HL-60 (cell line): ENCODE results near the gene CADM1.

Source experiments
- DNase-seq, 2 experiments: peaks; one replicate each; pipeline ENCODE4 v3.0.0-alpha.2; 2010 to 2020; ENCODE audit warnings: low read depth in 1 of 2, low spot score in 1 of 2
- H3K27ac ChIP-seq: fragments of 250-450 bp; sonication (Bioruptor Pico); replicated peaks from 2 replicates; pipeline ENCODE4 v1.5.1; 2020; ENCODE audit warnings: mild to moderate bottlenecking, moderate library complexity
- H3K27me3 ChIP-seq: fragments of 250-450 bp; sonication (Bioruptor Pico); 2 replicates; pipeline ENCODE4 v1.5.1; 2021; ENCODE audit warnings: mild to moderate bottlenecking, moderate library complexity; ENCODE audit not compliant: insufficient read depth, poor library complexity, severe bottlenecking
- H3K4me3 ChIP-seq: replicated peaks from 2 replicates; pipeline ENCODE4 v1.5.1; 2011; ENCODE audit warnings: mild to moderate bottlenecking, control low read depth, low read length; ENCODE audit not compliant: insufficient read depth
- GABPA ChIP-seq: IDR thresholded peaks from 2 replicates; pipeline ENCODE4 v1.6.1; 2012; ENCODE audit warnings: low read depth
- POLR2AphosphoS5 ChIP-seq: IDR thresholded peaks from 2 replicates; pipeline ENCODE4 v1.6.1; 2012; ENCODE audit warnings: low read depth
- SPI1 ChIP-seq: IDR thresholded peaks from 2 replicates; pipeline ENCODE4 v1.6.1; 2012; ENCODE audit warnings: low read depth, mild to moderate bottlenecking, borderline replicate concordance
- TF ChIP-seq, protein P1 (sequence below): IDR thresholded peaks from one replicate; pipeline ENCODE4 v1.5.1; 2011; ENCODE audit warnings: low read length, control low read depth, inconsistent platforms; ENCODE audit not compliant: insufficient read depth
- TF ChIP-seq, protein P2 (sequence below): IDR thresholded peaks from 2 replicates; pipeline ENCODE4 v1.6.1; 2012; ENCODE audit warnings: low read depth; ENCODE audit not compliant: insufficient replicate concordance

The CADM1 gene

DNA sequence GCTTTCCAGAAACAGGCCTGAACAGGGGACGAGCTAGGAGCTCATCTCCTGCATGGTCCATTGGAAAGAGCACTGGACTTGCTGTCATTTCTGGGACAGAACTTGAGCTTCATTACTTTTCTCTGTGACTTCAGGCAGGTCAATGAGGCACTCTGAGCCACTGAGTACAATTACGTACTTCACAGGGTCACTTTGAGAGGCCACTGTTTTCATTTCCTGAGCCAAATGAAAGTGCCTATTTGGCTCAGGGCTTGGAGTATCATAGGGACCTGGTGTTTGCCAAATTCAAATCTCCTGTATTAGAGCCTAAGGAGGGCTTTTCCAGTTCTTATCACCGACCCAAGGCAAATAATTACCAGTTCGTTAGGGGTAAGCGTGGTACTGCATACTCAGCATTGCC lies 319.3 kb downstream of the CADM1 start:
- DNase-seq: no peak
- H3K4me3 ChIP-seq: no peak overlapping the region
- no peaks in the 10 kb centered on the region for H3K27me3 ChIP-seq
- H3K27ac ChIP-seq: no peak overlapping the region
- TF ChIP-seq GABPA: no peak
- TF ChIP-seq, protein P1, sequence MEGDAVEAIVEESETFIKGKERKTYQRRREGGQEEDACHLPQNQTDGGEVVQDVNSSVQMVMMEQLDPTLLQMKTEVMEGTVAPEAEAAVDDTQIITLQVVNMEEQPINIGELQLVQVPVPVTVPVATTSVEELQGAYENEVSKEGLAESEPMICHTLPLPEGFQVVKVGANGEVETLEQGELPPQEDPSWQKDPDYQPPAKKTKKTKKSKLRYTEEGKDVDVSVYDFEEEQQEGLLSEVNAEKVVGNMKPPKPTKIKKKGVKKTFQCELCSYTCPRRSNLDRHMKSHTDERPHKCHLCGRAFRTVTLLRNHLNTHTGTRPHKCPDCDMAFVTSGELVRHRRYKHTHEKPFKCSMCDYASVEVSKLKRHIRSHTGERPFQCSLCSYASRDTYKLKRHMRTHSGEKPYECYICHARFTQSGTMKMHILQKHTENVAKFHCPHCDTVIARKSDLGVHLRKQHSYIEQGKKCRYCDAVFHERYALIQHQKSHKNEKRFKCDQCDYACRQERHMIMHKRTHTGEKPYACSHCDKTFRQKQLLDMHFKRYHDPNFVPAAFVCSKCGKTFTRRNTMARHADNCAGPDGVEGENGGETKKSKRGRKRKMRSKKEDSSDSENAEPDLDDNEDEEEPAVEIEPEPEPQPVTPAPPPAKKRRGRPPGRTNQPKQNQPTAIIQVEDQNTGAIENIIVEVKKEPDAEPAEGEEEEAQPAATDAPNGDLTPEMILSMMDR: no peak
- TF ChIP-seq, protein P2, sequence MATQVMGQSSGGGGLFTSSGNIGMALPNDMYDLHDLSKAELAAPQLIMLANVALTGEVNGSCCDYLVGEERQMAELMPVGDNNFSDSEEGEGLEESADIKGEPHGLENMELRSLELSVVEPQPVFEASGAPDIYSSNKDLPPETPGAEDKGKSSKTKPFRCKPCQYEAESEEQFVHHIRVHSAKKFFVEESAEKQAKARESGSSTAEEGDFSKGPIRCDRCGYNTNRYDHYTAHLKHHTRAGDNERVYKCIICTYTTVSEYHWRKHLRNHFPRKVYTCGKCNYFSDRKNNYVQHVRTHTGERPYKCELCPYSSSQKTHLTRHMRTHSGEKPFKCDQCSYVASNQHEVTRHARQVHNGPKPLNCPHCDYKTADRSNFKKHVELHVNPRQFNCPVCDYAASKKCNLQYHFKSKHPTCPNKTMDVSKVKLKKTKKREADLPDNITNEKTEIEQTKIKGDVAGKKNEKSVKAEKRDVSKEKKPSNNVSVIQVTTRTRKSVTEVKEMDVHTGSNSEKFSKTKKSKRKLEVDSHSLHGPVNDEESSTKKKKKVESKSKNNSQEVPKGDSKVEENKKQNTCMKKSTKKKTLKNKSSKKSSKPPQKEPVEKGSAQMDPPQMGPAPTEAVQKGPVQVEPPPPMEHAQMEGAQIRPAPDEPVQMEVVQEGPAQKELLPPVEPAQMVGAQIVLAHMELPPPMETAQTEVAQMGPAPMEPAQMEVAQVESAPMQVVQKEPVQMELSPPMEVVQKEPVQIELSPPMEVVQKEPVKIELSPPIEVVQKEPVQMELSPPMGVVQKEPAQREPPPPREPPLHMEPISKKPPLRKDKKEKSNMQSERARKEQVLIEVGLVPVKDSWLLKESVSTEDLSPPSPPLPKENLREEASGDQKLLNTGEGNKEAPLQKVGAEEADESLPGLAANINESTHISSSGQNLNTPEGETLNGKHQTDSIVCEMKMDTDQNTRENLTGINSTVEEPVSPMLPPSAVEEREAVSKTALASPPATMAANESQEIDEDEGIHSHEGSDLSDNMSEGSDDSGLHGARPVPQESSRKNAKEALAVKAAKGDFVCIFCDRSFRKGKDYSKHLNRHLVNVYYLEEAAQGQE: no peak
- TF ChIP-seq SPI1: no peak
- no peak for TF ChIP-seq POLR2AphosphoS5

DNA sequence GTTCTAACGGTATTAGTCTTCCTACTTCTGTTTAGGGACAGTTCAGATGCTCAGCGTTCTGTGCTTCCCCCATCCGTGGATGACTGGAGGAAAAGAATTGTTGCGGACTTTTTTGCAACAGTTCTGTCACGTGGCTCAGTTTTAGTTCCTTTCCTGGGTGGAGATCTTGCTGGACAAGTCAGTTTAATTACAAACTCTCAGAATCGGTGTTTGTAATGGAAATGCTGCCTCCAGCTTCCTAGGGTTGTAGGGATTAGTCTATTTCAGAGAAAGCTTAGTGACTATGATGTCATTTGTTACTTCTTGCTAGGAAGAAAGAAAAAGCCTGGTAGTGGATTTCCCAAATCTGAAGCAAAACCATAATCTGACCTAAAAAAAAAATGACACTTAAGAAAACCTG lies 320.4 kb downstream of the CADM1 start:
- Histone ChIP-seq H3K27ac (no peak overlapping the region), H3K4me3 (no peak overlapping the region), H3K27me3 (no peaks in the 10 kb centered on the region)
- TF ChIP-seq, protein P1: no peak
- TF ChIP-seq GABPA (no peak), POLR2AphosphoS5 (no peak), SPI1 (no peak)
- TF ChIP-seq, protein P2: no peak
- no peak for DNase-seq

DNA sequence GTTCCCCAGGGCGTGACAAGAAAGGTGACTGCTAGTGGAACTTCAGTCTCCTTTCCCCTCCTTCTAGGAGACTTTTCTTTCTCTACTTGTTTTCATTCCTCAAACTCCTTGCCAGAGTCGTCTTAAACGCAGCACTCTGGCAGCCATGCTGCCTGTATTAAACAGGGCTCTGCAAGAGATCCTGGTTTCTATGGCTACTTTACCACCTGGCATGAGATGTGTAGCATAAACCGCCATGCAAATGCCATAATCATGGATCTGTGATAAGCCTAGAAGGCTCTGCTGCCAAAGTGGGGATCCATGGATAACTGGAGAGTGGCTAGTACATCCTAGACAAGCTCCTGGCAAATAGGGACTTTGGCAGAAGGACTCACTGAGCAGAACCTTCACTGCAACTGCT lies 321.1 kb downstream of the CADM1 start:
- H3K27me3 ChIP-seq: no peaks in the 10 kb centered on the region
- H3K27ac ChIP-seq: no peak overlapping the region
- no peak for DNase-seq
- H3K4me3 ChIP-seq: no peak overlapping the region
- TF ChIP-seq, protein P2: no peak
- TF ChIP-seq SPI1 (no peak), POLR2AphosphoS5 (no peak), GABPA (no peak)
- TF ChIP-seq, protein P1: no peak
